ENCODE measurements around the gene PTPN6. TPM values are rescaled to one million over a fixed set of nuclear protein-coding genes. Genes with fewer than 3 reads are reported as not detected.

PTPN6 gene
- total RNA-seq, 1 experiment from 2014 or later = 19.8 TPM

DNA sequence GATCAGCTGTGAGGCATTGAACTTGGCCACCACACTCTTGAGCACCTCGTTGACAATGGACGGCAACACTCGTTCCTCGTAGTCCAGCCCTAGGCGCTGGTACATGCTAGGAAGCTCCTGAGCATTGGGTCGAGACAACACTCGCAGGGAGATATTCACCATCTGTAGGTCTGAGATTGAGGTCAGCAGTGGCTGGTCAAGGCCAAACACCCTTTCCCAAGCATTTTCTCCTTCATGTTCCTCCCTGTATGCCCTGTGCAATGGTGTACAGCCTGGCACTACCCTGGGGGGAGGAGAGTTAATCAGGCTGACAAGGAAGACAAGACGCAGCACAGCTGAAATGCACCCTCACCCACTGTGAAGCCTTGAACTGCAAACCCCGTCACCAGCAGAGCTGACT lies 17.3 kb downstream of the PTPN6 start:
- Mint-ChIP-seq H3K9me3 (no peaks in the 10 kb centered on the region; a peak in 2 of 5 replicates), H3K27me3 (ENCODE audit: low read depth) (no peaks in the 10 kb centered on the region), H3K4me1 (peaks cover 34 to 49% of the 10 kb centered on the region in 2 experiments), H3K27ac (peak overlapping the region in 2 of 3 experiments; percentile 93 to 99; a peak in 2 of 7 replicates), H3K4me3 (peak overlapping the region; percentile 100), H3K36me3 (ENCODE audit: insufficient read depth in 1 of 3, low read depth in 3 of 3) (peaks cover 41 to 72% (median 61%) of the 10 kb centered on the region in 3 experiments)
- no peak overlapping the region for H4K5ac ChIP-seq (ENCODE audit: insufficient read length, low read depth, low read length)
- H2AFZ ChIP-seq (ENCODE audit: low read length) = no peak overlapping the region
- no peak for DNase-seq
- no CpG with 5 or more reads among the region's 9 CpGs for WGBS (ENCODE audit: extremely low coverage, insufficient read length, low lambda C conversion rate)
- no peak overlapping the region for H3K9ac ChIP-seq (ENCODE audit: extremely low read depth, insufficient read length, low read length)
- H4K20me1 ChIP-seq (ENCODE audit: control insufficient read depth, insufficient read depth, insufficient read length) = peaks cover 2% of the 10 kb centered on the region
- 0 out of 2 replicates have a peak, but pooled peaks cover 3% of the 10 kb centered on the region for H3K4me1 ChIP-seq (ENCODE audit: insufficient read depth, low read length)
- no peak overlapping the region for H2BK120ac ChIP-seq (ENCODE audit: low read depth, low read length, poor library complexity, severe bottlenecking)
- H3K23ac ChIP-seq (ENCODE audit: insufficient read length, low read depth, low read length) = no peak overlapping the region
- no peak overlapping the region for H3K27ac ChIP-seq (ENCODE audit: insufficient read length, low read depth, low read length)
- TF ChIP-seq CTCF (conservative IDR thresholded peaks at IDR 0.05) = no peak
- no peak overlapping the region for H2BK15ac ChIP-seq (ENCODE audit: low read depth, low read length)
- peak overlapping the region; percentile 99 for H3K4me2 ChIP-seq (ENCODE audit: insufficient read depth, insufficient read length, low read length)
- H2BK5ac ChIP-seq (ENCODE audit: insufficient read length, low read length) = no peak overlapping the region
- H3K9me3 ChIP-seq (ENCODE audit: control insufficient read depth, low read depth, low read length) = no peaks in the 10 kb centered on the region
- H3K4ac ChIP-seq (ENCODE audit: low read depth, low read length) = no peak overlapping the region
- H3T11ph ChIP-seq (ENCODE audit: low read length) = no peak overlapping the region
- H3K23me2 ChIP-seq (ENCODE audit: insufficient read length, low read depth, low read length, poor library complexity, severe bottlenecking) = peaks cover 4% of the 10 kb centered on the region
- H4K8ac ChIP-seq (replicated peaks; ENCODE audit: insufficient read length, low read depth, low read length) = no peak overlapping the region
- no peaks in the 10 kb centered on the region for H3K27me3 ChIP-seq (ENCODE audit: insufficient read depth, low read length)
- H3K14ac ChIP-seq (ENCODE audit: insufficient read depth, low read length) = no peak overlapping the region
- H3K56ac ChIP-seq (ENCODE audit: insufficient read length, low read depth, low read length) = no peak overlapping the region
- no peak overlapping the region for H2BK20ac ChIP-seq (ENCODE audit: low read depth, low read length, poor library complexity, severe bottlenecking)
- no peak overlapping the region for H2BK12ac ChIP-seq (ENCODE audit: insufficient read length, low read depth, low read length)
- H3K79me2 ChIP-seq (ENCODE audit: insufficient read depth, low read length) = peaks cover 15% of the 10 kb centered on the region; the same call in 1 of the 2 replicates
- no peak overlapping the region for H2AK5ac ChIP-seq (ENCODE audit: insufficient read length, low read length)
- H3K18ac ChIP-seq (ENCODE audit: insufficient read length, low read depth, low read length) = no peak overlapping the region
- H3K79me1 ChIP-seq (ENCODE audit: insufficient read depth, low read depth, low read length, poor library complexity, severe bottlenecking) = peaks cover 7% of the 10 kb centered on the region
- no peak overlapping the region for H4K91ac ChIP-seq (ENCODE audit: insufficient read length, low read depth, low read length)

Measured in H9 (cell line).